T-helper 17 cell (primary cell): ENCODE data around the gene AURKB. TPM values are rescaled to one million over a fixed set of nuclear protein-coding genes. Genes with fewer than 3 reads are reported as not detected.
A peak's percentile ranks its signal among the peaks of the same experiment; 100 is the strongest.

Experiments used
- ATAC-seq: fragments of 150-1000 bp; cut with Tn5 transposase; 2 replicates; pipeline ENCODE4 v1.10.0; 2021; ENCODE audit warnings: mild to moderate bottlenecking, moderate library complexity
- DNase-seq, 3 donors: peaks; one replicate each; pipeline versions ENCODE4 v3.0.0 to v3.0.0-alpha.2; 2020 to 2021
- H3K9me3 ChIP-seq: one replicate; pipeline ENCODE4 v1.7.0; 2013; ENCODE audit warnings: low read length, mild to moderate bottlenecking; ENCODE audit not compliant: control insufficient read depth, poor library complexity, severe bottlenecking
- H3K27ac Mint-ChIP-seq: one replicate; pipeline ENCODE4 v1.8.0; 2022; ENCODE audit warnings: mild to moderate bottlenecking, moderate library complexity, mixed read lengths
- H3K27me3 Mint-ChIP-seq: one replicate; pipeline ENCODE4 v1.8.0; 2022; ENCODE audit warnings: mixed read lengths
- H3K36me3 Mint-ChIP-seq: one replicate; pipeline ENCODE4 v1.8.0; 2022; ENCODE audit warnings: low read depth, mixed read lengths
- H3K4me1 Mint-ChIP-seq: one replicate; pipeline ENCODE4 v1.8.0; 2022; ENCODE audit warnings: mild to moderate bottlenecking, mixed read lengths
- H3K4me3 Mint-ChIP-seq: one replicate; pipeline ENCODE4 v1.8.0; 2022; ENCODE audit warnings: mild to moderate bottlenecking, moderate library complexity, mixed read lengths
- total RNA-seq, 4 donors: library from RNA in 2 of 4; stranded (reverse) in 2 of 4; gene quantifications; one replicate each; pipeline ENCODE4 v1.2.3 and lab custom pipeline; 2022 to 2026

AURKB gene
- total RNA-seq, 2 donors from 2014 or later = 2.2 to 2.5 TPM

DNA sequence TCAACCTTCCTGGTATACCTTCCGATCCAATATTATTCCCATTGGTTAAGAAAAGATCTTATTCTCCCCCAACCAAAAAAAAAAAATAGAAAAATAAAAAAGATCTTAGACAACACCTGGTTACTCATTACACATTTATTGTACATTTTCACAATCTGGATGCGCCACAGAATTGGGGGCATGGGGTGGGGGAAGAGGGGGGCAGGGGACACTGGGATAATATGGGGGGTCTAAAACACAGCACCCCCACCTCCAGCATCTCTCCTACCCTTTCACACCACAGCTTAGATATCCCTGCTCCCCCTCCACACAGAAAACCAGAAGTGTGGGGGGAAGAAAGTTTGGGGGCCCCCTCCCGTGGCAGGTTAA is 51.4 kb downstream of the AURKB start:
- Mint-ChIP-seq H3K4me1 (peaks cover 54% of the 10 kb centered on the region), H3K27me3 (no peaks in the 10 kb centered on the region), H3K4me3 (peak overlapping the region; percentile 73), H3K27ac (no peak overlapping the region), H3K36me3 (peaks cover 9% of the 10 kb centered on the region)
- ATAC-seq (no peak), DNase-seq (no peak)
- H3K9me3 ChIP-seq = no peaks in the 10 kb centered on the region

DNA sequence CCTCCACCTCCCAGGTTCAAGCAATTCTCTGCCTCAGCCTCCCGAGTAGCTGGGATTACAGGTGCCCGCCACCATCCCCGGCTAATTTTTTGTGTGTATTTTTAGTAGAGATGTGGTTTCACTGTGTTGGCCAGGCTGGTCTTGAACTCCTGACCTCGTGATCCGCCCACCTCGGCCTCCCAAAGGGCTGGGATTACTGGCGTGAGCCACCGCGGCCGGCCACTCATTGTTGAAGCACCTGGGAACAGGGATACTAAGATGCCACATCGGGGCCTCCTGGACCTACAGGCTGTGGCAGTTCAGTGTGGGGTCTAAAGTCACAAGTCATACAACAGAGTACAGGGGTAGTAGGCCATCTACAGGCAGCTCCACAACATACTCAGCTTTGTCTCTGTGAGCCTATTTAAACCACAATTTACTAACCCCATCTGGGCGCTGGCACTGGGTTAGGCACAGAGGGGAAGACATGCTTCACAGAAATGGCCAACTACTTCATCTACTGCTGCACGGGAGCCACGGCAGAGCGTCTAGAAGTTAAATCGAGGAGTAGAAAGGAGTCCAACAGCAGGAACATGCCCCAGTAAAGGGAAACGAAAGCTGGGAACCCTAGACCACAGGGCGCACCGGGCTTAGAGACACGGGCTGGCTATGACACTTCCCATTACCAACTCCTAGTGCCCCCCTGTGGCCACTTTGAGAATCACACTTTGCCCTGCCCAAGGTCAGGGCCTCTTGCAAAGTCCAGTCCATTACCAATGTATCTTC is 51.9 kb downstream of the AURKB start:
- no peak overlapping the region for H3K27ac Mint-ChIP-seq
- peaks cover 54% of the 10 kb centered on the region for H3K4me1 Mint-ChIP-seq
- DNase-seq (peak; percentile 72 to 89 (median 75)), ATAC-seq (peak; percentile 11)
- H3K9me3 ChIP-seq = no peaks in the 10 kb centered on the region
- H3K4me3 Mint-ChIP-seq = peak overlapping the region; percentile 73
- H3K36me3 Mint-ChIP-seq = peaks cover 12% of the 10 kb centered on the region
- H3K27me3 Mint-ChIP-seq = no peaks in the 10 kb centered on the region

DNA sequence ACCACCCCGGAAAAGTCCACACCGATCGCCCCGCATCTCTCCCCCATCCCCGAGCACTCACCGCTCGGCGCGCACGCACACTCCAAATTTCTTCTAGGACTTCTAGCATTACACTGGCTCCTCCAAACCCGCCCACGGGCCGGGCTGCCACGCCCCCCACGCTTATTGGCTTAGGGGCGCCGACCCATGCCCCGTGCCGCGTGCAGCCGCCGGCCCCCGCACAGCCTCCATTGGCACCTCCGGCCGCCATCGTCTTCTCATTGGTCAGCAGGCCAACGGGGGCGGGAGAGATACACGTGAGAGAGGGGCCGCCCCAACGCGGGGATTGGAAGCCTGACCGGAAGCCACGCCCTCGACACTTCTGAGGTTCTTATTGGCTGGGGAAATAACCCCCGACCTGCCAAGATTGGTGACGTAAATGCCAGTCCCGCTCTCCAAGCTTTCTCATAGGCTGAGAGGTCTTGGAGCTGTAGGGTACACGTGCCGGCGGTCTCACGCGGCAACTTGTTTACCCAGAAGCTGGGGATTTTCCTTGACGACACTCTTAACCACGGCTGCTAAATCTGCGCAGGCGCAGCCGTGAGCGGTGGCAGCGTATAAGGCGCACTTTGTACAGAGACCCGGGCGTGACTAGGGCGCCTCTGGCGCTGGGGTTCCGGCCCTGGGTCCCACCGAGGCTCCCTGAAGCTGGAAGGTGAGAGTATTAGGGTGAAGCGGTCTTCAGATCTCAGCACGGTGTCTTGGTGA is 54.0 kb downstream of the AURKB start:
- no peak overlapping the region for H3K4me3 Mint-ChIP-seq
- H3K27me3 Mint-ChIP-seq = no peaks in the 10 kb centered on the region
- DNase-seq (peak; percentile 99 to 100 (median 99)), ATAC-seq (peak; percentile 75)
- peaks cover 63% of the 10 kb centered on the region for H3K4me1 Mint-ChIP-seq
- H3K36me3 Mint-ChIP-seq = peaks cover 21% of the 10 kb centered on the region
- H3K9me3 ChIP-seq = no peaks in the 10 kb centered on the region
- no peak overlapping the region for H3K27ac Mint-ChIP-seq

DNA sequence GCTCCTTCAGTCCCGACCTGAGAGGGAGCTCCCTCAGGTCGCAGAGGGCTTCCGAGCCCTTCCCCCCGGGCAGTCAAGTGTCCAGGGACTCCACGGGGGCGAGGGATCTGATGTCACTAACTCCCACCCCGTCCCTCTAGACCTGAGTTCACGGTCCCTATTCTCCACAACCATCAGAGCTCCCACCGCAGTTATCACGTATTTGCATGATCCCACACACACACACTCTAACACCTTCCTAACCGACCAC is 54.5 kb downstream of the AURKB start:
- H3K9me3 ChIP-seq = no peaks in the 10 kb centered on the region
- Mint-ChIP-seq H3K36me3 (peaks cover 22% of the 10 kb centered on the region), H3K4me3 (no peak overlapping the region), H3K4me1 (peaks cover 63% of the 10 kb centered on the region), H3K27ac (no peak overlapping the region), H3K27me3 (no peaks in the 10 kb centered on the region)
- DNase-seq = no peak
- no peak for ATAC-seq

DNA sequence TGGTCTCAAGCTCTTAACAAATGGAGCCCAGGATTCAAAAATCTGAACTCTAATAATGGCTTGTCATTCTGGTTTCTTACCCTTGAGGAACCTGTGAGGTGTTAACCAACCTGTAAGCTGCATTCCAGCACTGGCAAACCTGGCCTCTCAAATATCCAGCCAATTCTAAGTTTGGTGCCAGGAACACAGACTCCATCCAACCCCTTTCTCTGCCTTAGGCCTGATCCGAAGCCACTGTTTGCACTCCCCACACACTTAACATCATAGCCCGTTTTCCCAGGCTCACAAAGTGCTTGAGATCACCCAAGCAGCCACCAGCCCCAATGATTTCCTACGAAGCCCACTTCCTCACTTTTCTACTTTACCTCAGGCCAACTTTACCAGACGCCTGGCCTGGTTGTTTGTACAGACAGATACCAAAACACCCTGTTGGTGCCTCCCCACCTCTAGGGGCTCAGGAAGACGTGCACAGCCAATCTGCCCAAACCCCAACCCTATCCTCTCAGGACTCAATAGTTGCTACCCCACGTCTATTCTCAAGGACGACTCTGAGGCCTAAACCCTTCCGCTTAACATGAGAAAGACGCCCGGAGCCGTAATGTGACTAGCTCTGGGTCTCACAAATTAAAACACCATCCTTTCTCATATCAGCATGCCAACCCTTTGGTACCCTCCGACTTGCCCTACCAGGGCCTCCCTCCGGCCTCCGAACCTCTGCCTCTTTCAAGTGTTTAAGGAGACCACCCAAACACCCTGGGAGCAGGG is 55.0 kb downstream of the AURKB start:
- DNase-seq (peak in 1 of 3 donors; percentile 15), ATAC-seq (no peak)
- Mint-ChIP-seq H3K4me1 (peaks cover 60% of the 10 kb centered on the region), H3K4me3 (no peak overlapping the region), H3K27me3 (no peaks in the 10 kb centered on the region), H3K27ac (no peak overlapping the region), H3K36me3 (peaks cover 21% of the 10 kb centered on the region)
- H3K9me3 ChIP-seq = no peaks in the 10 kb centered on the region

Other genes with a start within 250 kb of the AURKB start
- under 1 TPM in 1 of 2 donors, not detected in 1; 0.08 TPM for gene GUCY2D, start 208.0 kb downstream of the AURKB start, total RNA-seq
- gene ALOX15B, start 171.5 kb downstream of the AURKB start, total RNA-seq = not detected
- gene ALOX12B, start 122.9 kb downstream of the AURKB start, total RNA-seq = not detected
- gene ALOXE3, start 92.1 kb downstream of the AURKB start, total RNA-seq = not detected
- not detected for gene HES7, start 86.5 kb downstream of the AURKB start, total RNA-seq
- 1,000 to 10,000 TPM; 1,926 to 2,038 TPM for gene PER1, start 58.2 kb downstream of the AURKB start, total RNA-seq
- 100 to 1,000 TPM; 209 to 252 TPM for gene VAMP2, start 47.6 kb downstream of the AURKB start, total RNA-seq
- gene TMEM107, start 34.2 kb downstream of the AURKB start, total RNA-seq = 10 to 100 TPM; 33.0 to 33.9 TPM
- 1 to 10 TPM; 8.3 to 8.7 TPM for gene BORCS6, start 20.4 kb downstream of the AURKB start, total RNA-seq
- gene CTC1, start 37.5 kb upstream of the AURKB start, total RNA-seq = 100 to 1,000 TPM; 218 TPM
- 10 to 100 TPM; 21.1 to 27.0 TPM for gene PFAS, start 38.7 kb upstream of the AURKB start, total RNA-seq
- gene RANGRF, start 78.1 kb upstream of the AURKB start, total RNA-seq = 10 to 100 TPM; 27.0 to 36.2 TPM
- 1 to 10 TPM; 8.3 to 8.7 TPM for gene SLC25A35, start 84.8 kb upstream of the AURKB start, total RNA-seq
- gene ARHGEF15, start 99.7 kb upstream of the AURKB start, total RNA-seq = not detected
- gene ODF4, start 129.3 kb upstream of the AURKB start, total RNA-seq = not detected
- 1,000 to 10,000 TPM; 2,731 to 2,885 TPM for gene RPL26, start 172.6 kb upstream of the AURKB start, total RNA-seq
- under 1 TPM; 0.52 to 0.62 TPM for gene RNF222, start 187.3 kb upstream of the AURKB start, total RNA-seq
- gene NDEL1, start 225.3 kb upstream of the AURKB start, total RNA-seq = 100 to 1,000 TPM; 259 to 267 TPM